PC-9 (cell line): ENCODE data around the gene MMP2. TPM values are rescaled to one million over a fixed set of nuclear protein-coding genes. Genes with fewer than 3 reads are reported as not detected.

Experiments used
- BruUV-seq: library from RNA; stranded (reverse); fragments of 400-500 nt; replicated peaks from 2 replicates; lab custom pipeline; 2021; lab: Mats Ljungman, UMichigan
- CTCF ChIA-PET: fragments of 300-600 bp; sonication (Branson Sonifier 250); formaldehyde crosslinking; loops from one replicate; lab custom pipeline; 2022; ENCODE audit warnings: antibody characterized with exemption; lab: Charles Lee
- POLR2A ChIA-PET: fragments of 300-600 bp; sonication (Branson Sonifier 250); formaldehyde crosslinking; loops from one replicate; lab custom pipeline; 2022; ENCODE audit warnings: antibody characterized with exemption; ENCODE audit not compliant: unreplicated experiment; lab: Charles Lee
- DNase-seq, 2 experiments: peaks; one replicate each; pipeline versions ENCODE4 v3.0.0 to v3.0.0-alpha.2; 2015 to 2022; ENCODE audit warnings: mixed read lengths in 1 of 2
- H2AFZ ChIP-seq: fragments of 200-600 bp; sonication (generic); 2 replicates; pipeline ENCODE4 v1.8.1; 2017; ENCODE audit warnings: antibody characterized with exemption
- H3F3A ChIP-seq: fragments of 200-600 bp; sonication (generic); 2 replicates; pipeline ENCODE4 v1.8.1; 2017; ENCODE audit warnings: antibody characterized with exemption, mild to moderate bottlenecking, low read depth; ENCODE audit not compliant: insufficient read depth
- H3K27ac ChIP-seq: fragments of 200-600 bp; sonication (generic); 2 replicates; pipeline ENCODE4 v1.6.1; 2016; ENCODE audit warnings: mixed run types
- H3K27me3 ChIP-seq: fragments of 200-600 bp; sonication (generic); 2 replicates; pipeline ENCODE4 v1.6.1; 2016; ENCODE audit warnings: low read depth, mixed run types; ENCODE audit not compliant: insufficient read depth
- H3K36me3 ChIP-seq: fragments of 200-600 bp; sonication (generic); 2 replicates; pipeline ENCODE4 v1.6.1; 2016; ENCODE audit warnings: low read depth, mixed run types
- H3K4me1 ChIP-seq: fragments of 200-600 bp; sonication (generic); replicated peaks from 2 replicates; pipeline ENCODE4 v1.6.1; 2016; ENCODE audit warnings: mixed run types; ENCODE audit not compliant: insufficient read depth
- H3K4me2 ChIP-seq: fragments of 200-600 bp; sonication (generic); 2 replicates; pipeline ENCODE4 v1.6.1; 2017; ENCODE audit warnings: mixed run types
- H3K4me3 ChIP-seq: fragments of 200-600 bp; sonication (generic); 2 replicates; pipeline ENCODE4 v1.6.1; 2016; ENCODE audit warnings: mixed run types
- H3K79me2 ChIP-seq: fragments of 200-600 bp; sonication (generic); 2 replicates; pipeline ENCODE4 v1.6.1; 2017; ENCODE audit warnings: low read depth, mixed run types
- H3K9me2 ChIP-seq: fragments of 200-600 bp; sonication (generic); 2 replicates; pipeline ENCODE4 v1.8.1; 2017; ENCODE audit warnings: mild to moderate bottlenecking; ENCODE audit not compliant: insufficient read depth
- H3K9me3 ChIP-seq: fragments of 200-600 bp; sonication (generic); 2 replicates; pipeline ENCODE4 v1.8.1; 2016; ENCODE audit warnings: low read depth; ENCODE audit not compliant: insufficient read depth
- H4K20me1 ChIP-seq: fragments of 200-600 bp; sonication (generic); 2 replicates; pipeline ENCODE4 v1.8.1; 2017; ENCODE audit not compliant: insufficient read depth
- CTCF ChIP-seq: fragments of 200-600 bp; sonication (generic); conservative IDR thresholded peaks from 2 replicates; pipeline ENCODE4 v1.6.1; 2017; ENCODE audit warnings: mixed run types, antibody characterized with exemption, mild to moderate bottlenecking, moderate library complexity
- EZH2 ChIP-seq: fragments of 200-600 bp; sonication (generic); IDR thresholded peaks from 2 replicates; pipeline ENCODE4 v1.8.0; 2017; ENCODE audit warnings: antibody characterized with exemption, low read depth
- intact Hi-C: fragments of 100-400 bp; cut with micrococcal nuclease; formaldehyde crosslinking; loops from one replicate; pipeline ENCODE4 v1.10.0; 2022; ENCODE audit not compliant: unreplicated experiment
- total RNA-seq: library from RNA; stranded (reverse); gene quantifications from 2 replicates; pipeline ENCODE4 v1.2.3, GENCODE V29; 2021

The MMP2 gene
- total RNA-seq, 1 experiment from 2014 or later = 0.50 TPM

GRCh38 chr16:55469821-55470532 is 9.0 kb upstream of the MMP2 start:
- H3K9me3 ChIP-seq = no peaks in the 10 kb centered on the region
- H3K27ac ChIP-seq = peak overlapping the region; percentile 95
- H2AFZ ChIP-seq = no peak overlapping the region
- H3K4me1 ChIP-seq = peaks cover 45% of the 10 kb centered on the region
- TF ChIP-seq CTCF (no peak), EZH2 (no peak)
- H3K4me2 ChIP-seq = peak overlapping the region; percentile 71
- no peak for DNase-seq
- no peaks in the 10 kb centered on the region for H3K79me2 ChIP-seq
- H3K36me3 ChIP-seq = no peaks in the 10 kb centered on the region
- no peaks in the 10 kb centered on the region for H3K27me3 ChIP-seq
- H3K9me2 ChIP-seq = no peaks in the 10 kb centered on the region
- ChIA-PET POLR2A (interaction anchor here (0.5 to 0.6 kb wide), 4 partner anchors 33 to 1137 kb away, joined by 3 to 12 read pairs (median 8); no protein-coding TSS in a partner anchor), CTCF (interaction anchor here (0.7 to 3.1 kb wide), 4 partner anchors 31 to 887 kb away, joined by 3 to 18 read pairs (median 4); no protein-coding TSS in a partner anchor)
- BruUV-seq = TSS peak; percentile 73
- intact Hi-C loops = loop anchor here (1.0 to 5.0 kb wide), 8 partner anchors 30 to 1701 kb away; partner anchors contain the start of genes CES1, LPCAT2 and MT2A
- H3F3A ChIP-seq = peaks cover 46% of the 10 kb centered on the region
- H4K20me1 ChIP-seq = no peaks in the 10 kb centered on the region
- H3K4me3 ChIP-seq = no peak overlapping the region

- CTCF ChIA-PET = interaction anchor here (0.6 to 3.1 kb wide), 5 partner anchors 31 to 886 kb away, joined by 3 to 18 read pairs (median 4); no protein-coding TSS in a partner anchor
Observed at GRCh38 chr16:55470533-55471371, 8.2 kb upstream of the MMP2 start.

More at GRCh38 chr16:55470533-55471371, 8.2 kb upstream of the MMP2 start:
- peak overlapping the region; percentile 95 for H3K27ac ChIP-seq
- intact Hi-C loops = loop anchor here (1.0 to 5.0 kb wide), 9 partner anchors 30 to 1702 kb away; partner anchors contain the start of genes CES1, LPCAT2 and MT2A
- TF ChIP-seq EZH2 = no peak
- no peak for TF ChIP-seq CTCF
- TSS peak; percentile 84 for BruUV-seq
- H2AFZ ChIP-seq = peak overlapping the region; percentile 31; the same call in 1 of the 2 replicates
- H3K27me3 ChIP-seq = no peaks in the 10 kb centered on the region
- no peaks in the 10 kb centered on the region for H3K79me2 ChIP-seq
- peaks cover 45% of the 10 kb centered on the region for H3K4me1 ChIP-seq
- H3F3A ChIP-seq = peaks cover 46% of the 10 kb centered on the region
- POLR2A ChIA-PET = interaction anchor here (0.5 to 0.7 kb wide), 7 partner anchors 29 to 1231 kb away, joined by 3 to 12 read pairs (median 5); no protein-coding TSS in a partner anchor
- peak; percentile 86 to 87 for DNase-seq
- H3K36me3 ChIP-seq = no peaks in the 10 kb centered on the region
- H3K4me2 ChIP-seq = peak overlapping the region; percentile 71
- no peaks in the 10 kb centered on the region for H3K9me3 ChIP-seq
- no peaks in the 10 kb centered on the region for H3K9me2 ChIP-seq
- peak overlapping the region; percentile 12; the same call in 1 of the 2 replicates for H3K4me3 ChIP-seq
- H4K20me1 ChIP-seq = no peaks in the 10 kb centered on the region
